ENCODE results near the gene TMEM144.
A peak's percentile ranks its signal among the peaks of the same experiment; 100 is the strongest.

The TMEM144 gene

DNA sequence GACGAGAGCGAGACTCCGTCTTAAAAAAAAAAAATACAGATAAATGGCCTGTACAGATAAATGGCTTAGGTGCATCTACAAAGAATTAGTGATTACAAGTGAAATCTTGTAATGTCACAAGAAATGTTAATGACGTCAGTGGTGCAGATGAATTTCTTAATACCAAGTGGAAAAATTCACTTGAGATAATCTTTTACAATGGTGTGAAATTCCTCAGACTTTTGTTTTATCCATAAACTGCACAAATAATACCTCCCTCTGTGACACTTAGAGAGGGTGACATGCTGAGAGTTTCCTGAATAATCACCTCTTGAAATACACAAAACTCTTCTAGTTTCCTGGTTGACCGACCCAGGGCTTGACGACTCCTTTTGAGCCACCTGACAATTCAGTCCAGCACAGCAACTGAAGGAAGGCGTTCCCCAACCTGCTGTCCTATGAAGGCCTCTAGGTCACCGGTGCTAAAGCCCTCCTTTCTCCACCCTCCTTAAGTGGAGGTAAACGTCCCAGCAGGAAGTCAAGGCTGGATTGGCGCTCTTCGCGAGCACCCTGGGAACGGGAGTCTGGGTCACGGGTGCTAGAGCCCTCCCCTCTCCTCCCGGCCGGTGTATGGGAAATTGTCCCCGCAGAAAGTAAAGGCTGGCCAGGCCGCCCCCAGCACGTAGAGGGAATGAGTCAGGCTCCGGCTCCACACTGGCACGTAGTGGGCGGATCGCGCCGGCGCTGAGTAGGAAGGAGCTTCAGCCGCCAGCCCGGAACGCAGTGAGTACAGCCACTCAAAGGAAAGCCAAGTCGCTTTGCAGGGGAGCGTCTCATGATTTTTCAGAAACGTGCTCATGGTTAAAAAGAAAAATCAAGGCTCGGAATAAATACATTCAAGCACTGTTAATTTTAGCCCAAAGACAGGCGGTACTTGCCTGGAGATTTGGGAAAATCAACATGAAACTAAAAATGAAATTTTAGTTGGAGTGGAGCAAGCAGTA is at the start of gene TMEM144:
Gene TMEM144, plus strand, starts transcription at position 662 of the 983 bp plus-strand sequence. CDS start 2,182 bp downstream, outside the sequence.
- peak; percentile 17 for DNase-seq

DNA sequence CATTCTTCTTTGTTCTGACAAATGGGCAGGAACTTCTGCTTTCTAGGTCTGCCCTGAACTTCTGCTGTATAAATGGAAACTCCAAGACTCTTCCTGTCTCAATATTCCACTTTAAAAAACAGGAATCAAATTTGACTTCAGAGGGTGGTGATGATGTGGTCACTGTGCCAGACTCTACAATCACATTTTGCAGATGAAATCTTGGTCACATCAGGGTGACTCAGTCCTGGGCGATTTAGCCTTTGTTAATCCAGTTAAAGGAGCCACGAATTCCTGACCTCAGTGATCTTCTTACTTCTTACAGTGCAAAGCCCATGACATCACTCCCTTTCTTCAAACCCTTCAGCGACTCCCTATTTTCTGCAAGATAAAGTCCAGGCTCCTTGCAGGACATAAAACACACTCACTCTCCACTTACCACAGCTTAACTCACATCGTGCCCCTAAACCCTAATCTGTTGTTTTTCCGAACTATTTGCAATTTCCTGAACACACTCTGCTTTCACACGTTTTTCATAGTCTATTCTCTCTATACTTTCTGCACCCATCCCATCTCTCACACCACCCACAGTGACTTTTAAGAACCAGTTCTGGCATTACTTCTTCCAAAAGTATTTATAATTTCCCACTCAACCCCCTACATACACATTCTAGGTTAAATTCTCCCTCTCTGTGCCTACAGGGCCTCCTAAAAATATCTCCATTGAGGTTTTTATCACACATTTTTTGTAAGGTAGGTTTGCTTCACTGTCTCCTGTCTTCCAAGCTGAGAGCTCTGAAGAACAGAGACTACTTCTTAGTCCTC is 48.5 kb upstream of the TMEM144 start:
- no peak for DNase-seq

DNA sequence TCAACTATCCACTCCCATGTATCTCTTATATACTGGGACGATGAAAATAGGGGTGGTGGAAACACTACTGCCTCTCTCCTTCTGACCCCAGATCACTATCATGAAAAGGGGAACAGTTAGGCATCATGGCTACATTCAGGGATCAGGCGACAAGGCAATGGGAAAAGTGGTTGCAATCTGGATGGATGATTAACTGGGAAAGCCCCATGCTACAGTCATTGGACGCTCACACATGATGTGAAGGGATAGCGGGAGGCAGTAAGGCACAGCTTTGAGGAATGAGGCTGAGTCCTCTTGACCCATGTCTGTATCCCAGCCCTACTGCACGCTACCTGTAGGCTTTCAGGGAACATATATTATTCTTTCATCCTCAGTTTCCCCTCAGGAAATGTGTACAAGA is 47.7 kb upstream of the TMEM144 start:
- DNase-seq: no peak

DNA sequence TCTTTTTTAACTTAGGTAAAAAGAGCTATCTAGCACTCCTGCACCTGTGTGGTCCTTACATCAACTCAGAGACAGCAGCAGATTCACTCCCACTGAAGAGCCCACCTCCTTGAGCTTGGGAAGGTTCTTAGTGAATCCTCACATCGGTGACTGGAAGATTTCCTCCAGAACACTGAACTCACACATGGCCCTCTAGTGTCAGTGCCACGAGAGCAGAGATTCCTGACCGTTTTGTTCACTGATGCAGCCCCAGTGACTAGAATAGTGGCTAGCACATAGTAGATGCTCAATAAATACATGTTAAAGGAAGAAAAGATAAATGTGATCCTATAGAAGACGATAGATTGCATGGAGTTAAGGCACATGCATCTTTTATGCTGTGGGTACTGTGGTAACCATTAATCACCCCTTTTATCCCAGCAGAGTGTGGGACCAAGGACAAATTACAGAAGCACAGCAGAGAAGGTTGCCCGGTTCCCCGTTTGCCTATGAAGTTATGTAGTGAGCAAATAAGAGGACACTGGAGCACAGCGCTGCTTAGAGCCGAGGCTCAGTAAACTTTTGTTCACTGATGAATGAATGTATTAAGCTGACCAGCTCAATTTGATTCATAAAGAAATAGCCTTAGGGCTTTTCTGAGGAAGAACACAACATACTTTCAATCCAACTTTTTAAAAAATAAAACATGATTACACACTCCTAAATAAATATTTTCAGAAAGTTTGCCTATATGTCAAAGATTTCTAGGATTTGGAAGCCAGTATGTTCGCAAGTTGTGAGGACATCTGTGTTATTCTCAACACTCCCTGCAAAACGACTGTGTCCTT is 46.1 kb upstream of the TMEM144 start:
- no peak for DNase-seq

DNA sequence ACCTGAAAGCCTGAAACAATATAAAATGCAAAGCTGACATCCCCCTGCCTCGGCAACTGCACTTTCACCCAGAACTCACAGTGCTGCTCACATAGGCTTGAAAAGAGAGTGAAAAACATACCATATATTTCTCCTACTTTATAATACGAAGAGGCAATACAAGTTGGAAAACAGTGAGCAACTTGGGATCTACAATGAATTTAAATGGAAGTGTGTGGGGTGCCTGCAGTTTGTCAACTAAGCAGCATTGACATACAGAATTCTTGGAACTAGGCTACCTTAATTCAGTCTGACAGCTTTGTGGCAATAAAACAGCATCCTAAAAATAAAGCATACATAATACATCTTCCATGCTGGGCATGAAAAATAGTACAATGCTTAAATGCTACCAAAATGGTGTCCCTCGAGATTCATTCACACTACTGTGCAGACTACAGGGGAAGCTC is 45.5 kb upstream of the TMEM144 start:
- no peak for DNase-seq

DNA sequence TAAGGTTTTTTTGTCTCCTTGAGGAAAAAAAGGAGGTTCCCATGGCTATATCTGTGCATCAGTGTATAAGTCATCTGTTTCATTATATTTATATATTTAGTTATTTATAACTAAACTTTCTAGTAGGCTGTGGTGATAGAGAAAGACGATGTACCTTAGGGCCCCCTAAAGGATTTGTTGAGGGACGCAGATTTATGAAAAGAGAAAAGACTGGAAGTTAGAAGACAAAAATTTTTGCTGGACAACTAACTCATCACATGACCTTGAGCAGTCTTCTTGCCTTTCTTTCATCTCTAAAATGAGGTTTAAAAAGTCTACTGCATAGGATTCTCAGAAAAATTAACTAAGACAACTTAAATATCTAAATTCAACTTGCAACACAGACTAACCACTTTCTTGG is 43.6 kb upstream of the TMEM144 start:
- no peak for DNase-seq

DNA sequence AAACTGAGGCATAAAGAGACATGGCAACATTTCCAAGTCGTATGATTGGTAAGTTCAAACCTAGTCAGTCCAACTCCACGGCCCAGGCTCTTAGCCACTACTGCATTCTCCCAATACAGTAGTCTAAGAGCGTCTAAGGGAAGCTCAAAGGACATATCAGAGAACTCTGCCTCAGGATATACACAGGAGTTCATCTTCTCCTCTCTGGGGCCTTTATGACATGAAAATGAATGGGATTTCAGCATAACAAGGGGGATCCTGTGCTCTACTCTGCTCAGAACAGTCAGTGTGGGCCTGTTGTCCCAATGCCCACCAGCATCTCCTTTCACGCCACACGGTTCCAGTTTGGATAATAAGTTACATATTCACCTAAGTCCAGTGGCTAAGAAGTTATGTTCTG is 41.7 kb upstream of the TMEM144 start:
- DNase-seq: no peak

DNA sequence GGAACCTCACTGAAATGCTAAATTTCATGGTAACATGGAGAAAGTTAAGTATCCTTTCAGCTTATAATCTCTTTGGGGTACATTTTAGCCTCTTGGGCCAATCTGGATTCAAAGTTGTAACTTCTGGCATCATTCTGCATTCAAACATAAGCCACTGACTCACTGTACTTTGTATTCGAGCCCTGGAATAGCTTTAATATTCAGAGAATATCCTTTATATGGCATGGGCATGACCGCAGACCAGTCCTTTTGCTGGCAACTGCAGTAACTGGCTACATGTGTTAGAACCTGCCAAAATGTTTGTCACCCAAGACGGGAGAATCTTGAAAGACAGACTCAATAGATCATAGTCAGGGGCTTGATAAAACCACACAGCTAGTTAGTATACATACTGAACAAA is 40.8 kb upstream of the TMEM144 start:
- DNase-seq: no peak

DNA sequence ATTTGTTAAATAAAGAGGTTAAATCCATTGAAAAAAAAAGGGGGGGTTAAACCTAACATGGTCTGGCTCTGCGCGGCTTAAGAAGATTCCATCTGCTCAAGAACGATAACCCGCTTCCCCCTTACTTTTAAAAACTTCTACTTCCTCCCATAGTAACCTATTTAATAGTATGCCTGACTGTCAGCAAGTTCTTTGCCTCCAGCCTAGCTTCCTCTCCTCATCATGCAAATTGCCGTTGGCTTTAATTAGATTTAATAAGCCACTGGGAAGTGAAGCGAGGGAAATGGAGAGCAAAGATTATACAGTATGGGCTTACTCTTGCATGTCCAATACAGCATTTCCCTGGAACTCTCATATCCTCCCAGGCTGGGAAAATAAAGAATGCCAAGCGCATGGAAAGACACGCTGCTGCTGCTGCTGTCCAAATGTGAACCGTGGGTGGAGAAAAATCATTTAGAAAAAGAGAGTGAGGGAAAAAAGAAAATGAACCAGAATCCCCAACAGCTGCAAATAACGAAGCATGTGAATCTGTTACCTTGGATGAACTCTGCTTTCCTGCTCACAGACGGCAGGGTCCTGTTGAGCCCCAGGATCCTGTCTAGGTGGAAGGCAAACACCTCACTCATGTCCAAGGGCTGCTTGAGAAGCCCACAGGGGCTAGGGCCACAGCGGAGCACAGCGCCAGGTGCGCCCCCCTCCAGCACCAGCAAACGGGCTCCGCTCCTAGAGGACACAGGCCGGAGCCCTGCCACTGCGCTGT is 40.2 kb upstream of the TMEM144 start:
- DNase-seq: no peak

DNA sequence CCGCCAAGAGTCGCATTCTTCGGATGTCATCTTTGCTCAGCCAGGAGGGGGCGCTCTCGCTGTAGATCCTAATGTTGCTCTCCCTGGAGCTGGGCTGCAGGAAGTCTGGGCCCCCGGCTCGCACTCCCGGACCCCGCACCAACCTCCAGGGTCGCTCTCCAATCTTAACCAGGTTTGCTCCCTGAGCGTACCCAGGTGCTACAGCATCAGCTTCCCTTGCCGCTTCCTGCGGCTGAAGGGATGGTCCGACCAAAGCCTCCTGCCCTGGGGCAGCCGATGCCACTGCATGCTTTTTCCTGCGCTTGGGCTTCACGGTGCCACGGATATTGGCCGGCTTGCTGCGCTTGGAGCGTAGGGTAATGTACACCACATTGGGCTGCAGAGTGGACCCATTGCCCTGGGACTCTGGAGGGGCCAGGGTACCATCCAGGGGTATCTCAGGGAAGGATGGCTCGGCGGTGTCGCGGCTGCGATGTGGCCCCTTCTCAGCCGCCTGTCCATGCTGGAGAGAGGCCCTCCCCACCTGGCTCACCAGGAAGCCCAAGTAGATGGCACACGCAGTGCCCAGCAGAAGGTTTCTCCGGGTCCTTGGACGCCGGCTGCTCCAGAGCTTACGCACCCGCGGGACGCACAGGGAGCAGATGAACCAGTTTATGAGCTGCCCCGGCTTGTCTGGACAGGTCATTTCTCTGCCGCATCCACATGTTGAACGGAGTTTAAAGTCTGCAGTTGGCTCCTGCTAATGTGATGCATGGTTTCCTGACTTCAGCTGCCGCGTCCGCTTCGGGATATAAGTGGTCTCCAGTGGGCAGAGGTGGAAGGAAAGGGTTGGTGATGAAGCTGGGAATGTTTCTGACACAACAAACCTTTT is 39.4 kb upstream of the TMEM144 start:
- DNase-seq: no peak

DNA sequence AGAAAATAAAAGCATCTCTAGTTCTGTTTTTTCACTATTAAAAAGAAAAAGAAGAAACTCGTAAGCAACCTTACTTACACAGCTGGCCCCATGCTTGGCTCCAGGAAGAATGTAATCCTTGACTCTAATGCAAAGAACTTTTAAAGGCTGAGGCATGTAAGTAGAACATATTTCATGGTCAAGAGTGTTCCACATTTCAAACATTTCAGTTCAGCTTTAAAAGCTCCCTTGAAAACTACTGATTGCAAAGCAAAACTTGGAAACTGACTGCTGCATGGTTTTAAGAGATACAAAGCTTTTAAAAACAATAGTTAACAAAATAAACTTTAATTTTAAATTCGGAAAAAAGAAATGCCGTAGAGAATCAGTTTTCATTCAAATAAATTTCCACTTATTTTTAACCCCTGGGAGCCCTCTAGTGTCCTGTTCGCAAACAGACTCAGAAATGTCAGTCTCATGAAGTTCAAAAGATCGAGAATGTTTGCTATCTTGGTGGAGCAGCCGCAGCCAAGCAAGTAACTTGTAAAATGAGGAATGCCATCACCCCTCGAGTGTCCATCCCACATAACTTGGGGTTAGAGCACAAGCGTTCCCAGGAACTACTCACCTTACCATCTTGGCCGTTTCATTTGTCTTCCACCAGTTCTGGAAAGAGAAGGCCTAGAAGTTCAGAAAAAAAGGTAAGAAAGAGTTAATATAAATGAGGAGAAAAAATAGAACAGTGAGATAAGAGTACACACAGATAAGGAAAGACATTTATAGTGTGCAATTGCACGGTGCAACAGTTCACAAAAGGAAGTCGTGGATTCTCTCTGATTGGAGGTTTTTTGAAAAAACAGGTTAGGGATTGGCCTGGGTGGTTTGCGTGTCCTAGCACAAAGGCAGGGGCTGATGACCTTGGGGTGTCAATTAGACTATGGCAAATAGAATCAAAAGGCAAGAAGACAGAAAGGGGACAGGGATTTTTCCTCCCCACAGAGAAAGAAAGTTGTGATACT is 37.7 kb upstream of the TMEM144 start, which contains the start of gene GASK1B:
Gene GASK1B, minus strand, starts transcription at position 765 of the 998 bp plus-strand sequence. CDS start 1,650 bp downstream, outside the sequence.
- DNase-seq: no peak

DNA sequence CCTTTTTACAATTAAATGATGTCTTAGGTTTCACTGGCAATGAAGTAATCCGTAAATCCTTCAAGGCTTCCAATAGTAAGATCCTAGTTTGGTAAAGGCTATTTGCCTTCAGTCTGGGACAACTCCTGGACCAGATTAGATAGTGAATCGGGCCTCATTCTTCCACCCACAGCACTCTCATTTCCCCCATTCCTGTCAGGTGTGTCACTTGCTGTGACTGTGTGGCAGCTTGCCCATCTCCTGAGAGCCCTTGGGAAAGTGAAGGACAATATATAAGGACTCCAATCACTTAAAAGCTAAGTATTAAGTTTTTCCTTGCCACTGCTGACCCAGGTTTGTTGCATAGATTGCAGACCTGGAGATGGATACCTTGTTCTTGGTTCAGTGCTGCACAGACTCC is 34.2 kb upstream of the TMEM144 start:
- DNase-seq: no peak

DNA sequence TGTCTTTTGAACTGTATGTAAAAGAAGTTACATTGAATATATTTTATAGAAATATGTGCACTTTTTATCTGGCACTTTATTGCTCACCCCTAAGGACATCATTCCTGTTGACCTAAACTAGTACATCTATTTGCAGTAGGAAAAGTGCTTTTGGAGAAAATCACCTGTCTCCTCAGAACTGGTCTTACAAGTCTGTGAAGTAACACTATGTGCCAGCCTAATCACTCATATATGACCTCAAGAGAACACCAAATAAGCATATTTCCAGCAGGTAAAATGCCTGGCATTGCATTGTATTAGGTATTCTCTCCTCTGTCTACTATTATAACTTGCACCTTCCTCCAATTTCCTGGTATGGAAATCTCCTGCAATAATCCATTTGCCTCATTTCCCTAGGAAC is 33.5 kb upstream of the TMEM144 start:
- no peak for DNase-seq

DNA sequence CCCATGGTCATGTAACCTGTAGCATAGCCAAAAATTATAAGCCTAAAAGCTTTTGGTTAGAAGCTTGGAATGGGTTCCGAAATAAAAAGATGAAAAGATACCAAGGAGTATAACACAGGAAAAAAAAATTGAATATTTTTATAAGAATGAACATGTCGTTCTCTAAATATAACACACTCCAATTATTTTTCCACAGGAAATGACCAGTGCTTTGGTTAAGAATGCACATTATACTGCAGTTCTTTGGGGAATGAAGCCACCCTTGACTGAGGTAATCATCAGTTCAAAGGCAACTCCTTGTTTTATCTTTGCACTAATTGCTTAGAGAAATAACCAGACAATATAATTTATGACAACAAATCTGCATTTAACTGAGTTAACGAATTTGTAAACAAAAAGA is 30.8 kb upstream of the TMEM144 start:
- no peak for DNase-seq

DNA sequence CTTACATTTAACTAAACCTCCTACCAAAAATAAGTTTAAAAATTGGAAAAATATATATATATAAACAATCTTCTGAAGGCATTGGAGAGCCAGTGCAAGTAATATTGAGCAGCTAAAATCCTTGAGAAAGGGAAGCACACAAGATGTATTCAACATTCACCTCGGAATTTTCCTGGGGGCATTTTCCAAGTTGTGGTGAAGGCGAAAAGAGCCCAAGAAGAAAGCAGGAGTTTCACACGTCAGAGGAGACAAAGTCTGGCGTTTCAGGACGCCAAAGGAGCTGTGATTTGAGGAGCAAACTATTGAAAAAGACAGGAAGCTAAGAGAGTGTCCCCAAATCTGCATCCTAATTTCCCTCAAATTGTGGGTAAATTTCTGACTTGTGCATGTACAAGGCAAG is 28.4 kb upstream of the TMEM144 start:
- no peak for DNase-seq

DNA sequence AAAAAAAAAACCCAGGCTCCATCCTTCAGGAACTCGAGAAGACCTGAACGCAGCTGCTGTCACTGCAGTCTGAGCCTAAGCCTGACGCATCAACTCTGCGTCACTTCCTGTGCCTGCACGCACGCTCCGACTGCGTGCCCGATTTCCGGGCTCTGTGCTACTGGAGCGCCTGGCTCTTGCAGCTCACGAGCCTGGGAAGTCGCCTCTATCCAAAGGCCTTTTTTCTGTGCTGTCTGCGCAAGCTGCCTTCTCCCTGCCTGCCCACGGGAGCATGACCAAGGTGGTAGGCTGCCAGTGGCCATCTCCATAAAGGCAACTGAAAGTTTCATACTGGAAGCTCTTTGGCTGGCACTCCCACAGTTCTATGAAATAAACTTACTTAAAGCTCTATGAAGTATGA is 27.6 kb upstream of the TMEM144 start:
- no peak for DNase-seq

DNA sequence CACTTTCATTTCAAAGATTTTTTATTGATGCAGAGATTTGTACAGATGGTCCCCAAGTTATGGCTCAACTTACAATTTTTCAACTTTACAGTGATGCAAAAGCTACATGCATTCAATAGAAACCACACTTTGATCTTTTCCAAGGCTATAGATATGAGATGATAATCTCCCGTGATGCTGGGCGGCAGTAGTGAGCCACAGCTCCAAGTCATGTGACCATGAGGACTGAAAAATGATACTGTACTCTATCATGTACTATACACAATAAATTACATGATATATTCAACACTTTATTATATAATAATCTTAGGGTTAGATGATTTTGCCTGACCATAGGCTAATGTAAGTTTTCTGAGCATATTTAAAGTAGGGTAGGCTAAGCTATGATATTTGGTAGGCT is 23.5 kb upstream of the TMEM144 start:
- no peak for DNase-seq

DNA sequence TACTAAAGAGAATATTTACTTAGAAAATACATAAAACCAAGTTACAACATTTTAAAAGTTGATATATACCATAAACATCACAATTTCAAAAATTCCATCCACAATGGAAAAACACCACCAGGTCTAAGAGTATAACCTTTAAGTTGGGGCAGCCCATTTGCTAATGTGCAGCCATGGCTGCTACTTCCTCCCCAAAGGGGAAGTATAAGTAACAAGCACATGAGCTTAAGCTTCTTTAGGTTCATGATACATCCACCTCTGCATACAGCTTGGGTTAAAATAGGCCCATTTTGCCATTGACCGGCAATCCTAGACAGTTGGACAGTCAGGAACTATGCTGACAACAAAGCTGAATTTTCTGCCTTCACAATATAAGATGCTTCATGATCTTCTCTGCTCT is 20.9 kb upstream of the TMEM144 start:
- DNase-seq: no peak

DNA sequence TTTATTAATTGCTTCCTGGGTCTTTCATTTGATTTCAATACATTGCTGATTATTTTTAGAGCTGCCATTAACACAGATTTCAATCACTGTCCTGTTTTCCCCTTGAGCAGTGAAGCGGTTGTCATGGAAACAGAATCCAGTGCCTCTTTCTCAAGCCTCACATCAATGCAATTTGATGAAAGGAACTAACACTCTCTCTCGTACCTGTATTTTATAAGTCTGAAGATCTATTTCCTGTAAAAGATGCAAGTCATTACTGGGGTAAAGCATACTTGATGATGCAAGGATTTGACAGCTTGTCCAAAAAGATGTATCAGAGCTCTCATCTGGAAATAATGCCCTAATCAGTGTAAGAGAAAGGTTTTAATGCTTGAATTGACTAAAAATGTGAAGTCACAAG is 19.6 kb upstream of the TMEM144 start:
- no peak for DNase-seq
